ENCODE data around the gene HADH. TPM values are rescaled to one million over a fixed set of nuclear protein-coding genes. Genes with fewer than 3 reads are reported as not detected.

HADH gene
- total RNA-seq, 4 donors from 2014 or later: 32.7 to 60.4 (median 50.9) TPM

GRCh38 chr4:107974523-107974922, 15.2 kb upstream of the HADH start:
- 83 to 90% methylated on average over 3 of the region's 3 CpGs for WGBS, 2 donors
- H3K36me3 ChIP-seq: no peaks in the 10 kb centered on the region
- no peaks in the 10 kb centered on the region for H3K27me3 ChIP-seq
- no peaks in the 10 kb centered on the region for H3K4me1 ChIP-seq
- no peaks in the 10 kb centered on the region for H3K9me3 ChIP-seq
- no peak overlapping the region for H3K27ac ChIP-seq
- intact Hi-C loops (cut with DNase I): no loop called here
- H3K4me3 ChIP-seq (replicated peaks in 1 of 3): no peak overlapping the region
- no peak for DNase-seq
- TF ChIP-seq POLR2A (IDR thresholded peaks at IDR 0.05) (no peak), CTCF (IDR thresholded peaks at IDR 0.05) (no peak)

- no peaks in the 10 kb centered on the region for H3K27me3 ChIP-seq
- intact Hi-C loops (cut with DNase I): no loop called here
- H3K36me3 ChIP-seq: no peaks in the 10 kb centered on the region
- no peaks in the 10 kb centered on the region for H3K9me3 ChIP-seq
- 66 to 74% methylated on average over 4 of the region's 4 CpGs for WGBS, 2 donors
- no peak overlapping the region for H3K4me3 ChIP-seq (replicated peaks in 1 of 3)
- DNase-seq: no peak
- no peak overlapping the region for H3K27ac ChIP-seq
- H3K4me1 ChIP-seq: no peaks in the 10 kb centered on the region
- TF ChIP-seq CTCF (IDR thresholded peaks at IDR 0.05) (no peak), POLR2A (IDR thresholded peaks at IDR 0.05) (no peak)
These were observed 12.2 kb upstream of the HADH start for GRCh38 chr4:107977482-107977881.

- H3K9me3 ChIP-seq: no peaks in the 10 kb centered on the region
- H3K27me3 ChIP-seq: no peaks in the 10 kb centered on the region
- H3K27ac ChIP-seq: no peak overlapping the region
- H3K36me3 ChIP-seq: no peaks in the 10 kb centered on the region
- H3K4me1 ChIP-seq: no peaks in the 10 kb centered on the region
- no peak for DNase-seq
- 89 to 91% methylated on average over 3 of the region's 3 CpGs for WGBS, 2 donors
- intact Hi-C loops (cut with DNase I): no loop called here
- TF ChIP-seq POLR2A (IDR thresholded peaks at IDR 0.05) (no peak), CTCF (IDR thresholded peaks at IDR 0.05) (no peak)
- no peak overlapping the region for H3K4me3 ChIP-seq (replicated peaks in 1 of 3)
These were observed 11.6 kb upstream of the HADH start for GRCh38 chr4:107977966-107978705.

GRCh38 chr4:107978716-107979451, 10.8 kb upstream of the HADH start:
- Histone ChIP-seq H3K27ac (no peak overlapping the region), H3K4me1 (no peaks in the 10 kb centered on the region), H3K4me3 (replicated peaks in 1 of 3) (no peak overlapping the region), H3K27me3 (no peaks in the 10 kb centered on the region), H3K9me3 (no peaks in the 10 kb centered on the region), H3K36me3 (no peaks in the 10 kb centered on the region)
- intact Hi-C loops (cut with DNase I): no loop called here
- 87 to 89% methylated on average over 2 of the region's 2 CpGs for WGBS, 2 donors
- DNase-seq: no peak
- TF ChIP-seq CTCF (IDR thresholded peaks at IDR 0.05): no peak
- no peak for TF ChIP-seq POLR2A (IDR thresholded peaks at IDR 0.05)

Measured in thyroid gland (tissue), 4 donors.